Measurements from ENCODE around the gene RTN4IP1.

The RTN4IP1 gene

DNA sequence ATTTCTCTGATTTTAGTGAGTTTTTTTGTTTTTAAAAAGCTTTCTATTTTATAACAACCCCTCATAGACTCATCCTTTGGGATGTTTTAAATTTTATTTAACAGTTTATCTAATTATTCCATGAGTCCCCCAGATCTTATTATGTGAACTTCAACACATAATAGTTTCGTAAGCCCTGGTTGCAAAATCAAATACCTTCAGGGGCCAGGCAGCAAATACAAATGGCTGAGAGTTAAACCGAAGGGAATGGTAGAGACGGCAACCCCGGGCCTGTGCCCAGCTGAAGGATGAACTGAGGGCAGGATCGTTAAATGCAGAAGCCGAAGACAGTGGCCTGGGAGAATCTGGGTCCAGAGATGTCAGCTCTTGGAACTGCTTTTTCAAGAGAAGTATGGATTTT lies 88.4 kb downstream of the RTN4IP1 start:
- H3K4me3 ChIP-seq (ENCODE audit: low read depth, low read length): no peak overlapping the region
- no peak for DNase-seq (ENCODE audit: low read depth)
- TF ChIP-seq, protein P1, sequence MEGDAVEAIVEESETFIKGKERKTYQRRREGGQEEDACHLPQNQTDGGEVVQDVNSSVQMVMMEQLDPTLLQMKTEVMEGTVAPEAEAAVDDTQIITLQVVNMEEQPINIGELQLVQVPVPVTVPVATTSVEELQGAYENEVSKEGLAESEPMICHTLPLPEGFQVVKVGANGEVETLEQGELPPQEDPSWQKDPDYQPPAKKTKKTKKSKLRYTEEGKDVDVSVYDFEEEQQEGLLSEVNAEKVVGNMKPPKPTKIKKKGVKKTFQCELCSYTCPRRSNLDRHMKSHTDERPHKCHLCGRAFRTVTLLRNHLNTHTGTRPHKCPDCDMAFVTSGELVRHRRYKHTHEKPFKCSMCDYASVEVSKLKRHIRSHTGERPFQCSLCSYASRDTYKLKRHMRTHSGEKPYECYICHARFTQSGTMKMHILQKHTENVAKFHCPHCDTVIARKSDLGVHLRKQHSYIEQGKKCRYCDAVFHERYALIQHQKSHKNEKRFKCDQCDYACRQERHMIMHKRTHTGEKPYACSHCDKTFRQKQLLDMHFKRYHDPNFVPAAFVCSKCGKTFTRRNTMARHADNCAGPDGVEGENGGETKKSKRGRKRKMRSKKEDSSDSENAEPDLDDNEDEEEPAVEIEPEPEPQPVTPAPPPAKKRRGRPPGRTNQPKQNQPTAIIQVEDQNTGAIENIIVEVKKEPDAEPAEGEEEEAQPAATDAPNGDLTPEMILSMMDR (IDR thresholded peaks at IDR 0.05; ENCODE audit: low read depth, low read length, missing control alignments): no peak

DNA sequence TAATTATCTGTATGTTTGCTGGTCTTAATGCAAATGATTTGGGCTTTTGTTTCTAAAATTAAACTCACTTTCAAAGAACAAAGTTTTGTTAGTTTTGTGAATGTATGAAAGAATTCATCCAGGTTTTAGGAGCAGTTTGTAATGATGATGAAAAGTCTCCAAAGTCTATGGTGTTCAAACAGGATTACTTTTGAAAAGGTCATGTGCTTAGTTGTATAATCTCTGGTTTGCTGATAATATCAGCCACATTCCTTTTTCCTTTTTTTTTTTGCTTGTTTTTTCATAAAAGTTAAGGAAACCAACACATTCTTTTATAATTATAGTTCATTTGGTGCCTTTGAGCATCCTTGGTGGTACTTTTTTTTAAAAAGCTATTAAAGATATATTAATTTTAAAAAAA lies 88.9 kb downstream of the RTN4IP1 start:
- no peak for DNase-seq (ENCODE audit: low read depth)
- TF ChIP-seq, protein P1 (IDR thresholded peaks at IDR 0.05; ENCODE audit: low read depth, low read length, missing control alignments): no peak
- H3K4me3 ChIP-seq (ENCODE audit: low read depth, low read length): no peak overlapping the region

DNA sequence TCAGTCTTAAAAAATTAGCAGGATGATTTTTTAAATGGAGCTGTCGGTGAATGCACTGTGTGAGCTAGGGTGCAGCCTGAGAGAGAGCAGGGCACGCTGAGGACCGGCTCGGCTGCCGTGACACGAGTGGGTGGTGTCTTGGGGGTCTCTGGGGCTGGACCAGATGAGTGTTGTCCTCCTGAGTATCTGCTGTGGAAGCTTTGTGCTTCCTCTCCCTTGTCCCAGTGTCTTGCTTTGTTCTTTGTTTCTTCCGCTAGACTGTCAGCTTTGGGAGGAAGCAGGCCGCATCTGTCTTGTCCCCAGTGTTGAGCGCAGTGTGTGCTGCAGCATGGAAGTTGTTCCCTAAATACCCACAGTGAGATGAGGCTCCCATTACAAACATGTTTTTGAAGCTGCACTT lies 89.4 kb downstream of the RTN4IP1 start:
- no peak for DNase-seq (ENCODE audit: low read depth)
- no peak overlapping the region for H3K4me3 ChIP-seq (ENCODE audit: low read depth, low read length)
- TF ChIP-seq, protein P1 (IDR thresholded peaks at IDR 0.05; ENCODE audit: low read depth, low read length, missing control alignments): no peak

DNA sequence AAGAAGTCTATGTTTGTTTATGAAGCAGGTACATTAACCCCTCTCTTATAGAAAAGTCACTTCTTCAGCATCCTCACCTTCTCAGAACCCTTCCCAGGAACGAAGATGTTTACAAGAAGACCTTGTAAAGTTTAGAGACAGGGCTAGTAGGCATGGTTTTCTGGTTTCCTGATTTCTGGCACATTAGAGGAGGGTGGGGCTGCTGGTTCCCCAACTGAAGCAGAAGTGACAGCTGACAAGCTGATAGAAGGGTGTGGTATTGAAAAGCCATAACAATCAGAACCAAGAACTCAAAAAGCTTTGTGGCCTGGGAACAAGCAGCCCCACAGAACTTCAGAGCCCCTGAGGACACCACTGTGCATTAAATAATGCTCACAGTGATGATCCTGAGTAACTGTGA lies 91.2 kb downstream of the RTN4IP1 start:
- no peak overlapping the region for H3K4me3 ChIP-seq (ENCODE audit: low read depth, low read length)
- no peak for DNase-seq (ENCODE audit: low read depth)
- TF ChIP-seq, protein P1 (IDR thresholded peaks at IDR 0.05; ENCODE audit: low read depth, low read length, missing control alignments): no peak

DNA sequence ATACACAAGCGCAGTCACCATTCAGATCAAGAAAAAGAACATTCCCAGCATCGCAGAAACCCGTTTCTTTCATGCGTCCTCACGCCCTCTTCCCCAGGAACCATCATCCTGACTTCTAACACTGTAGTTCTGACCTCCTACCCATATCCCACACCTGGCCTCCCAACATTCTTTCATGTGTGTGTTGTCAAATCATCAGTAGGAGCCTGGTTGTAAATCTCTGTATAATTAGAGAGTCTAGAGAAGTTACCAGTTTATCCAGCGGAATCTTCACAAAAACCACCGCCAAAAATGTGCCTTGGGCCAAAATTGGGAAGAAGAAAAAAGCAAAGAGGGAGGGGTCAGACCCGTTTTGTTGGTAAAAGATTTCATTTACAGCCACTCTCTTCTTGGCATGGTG lies 91.6 kb downstream of the RTN4IP1 start:
- TF ChIP-seq, protein P1 (IDR thresholded peaks at IDR 0.05; ENCODE audit: low read depth, low read length, missing control alignments): no peak
- H3K4me3 ChIP-seq (ENCODE audit: low read depth, low read length): no peak overlapping the region
- no peak for DNase-seq (ENCODE audit: low read depth)

DNA sequence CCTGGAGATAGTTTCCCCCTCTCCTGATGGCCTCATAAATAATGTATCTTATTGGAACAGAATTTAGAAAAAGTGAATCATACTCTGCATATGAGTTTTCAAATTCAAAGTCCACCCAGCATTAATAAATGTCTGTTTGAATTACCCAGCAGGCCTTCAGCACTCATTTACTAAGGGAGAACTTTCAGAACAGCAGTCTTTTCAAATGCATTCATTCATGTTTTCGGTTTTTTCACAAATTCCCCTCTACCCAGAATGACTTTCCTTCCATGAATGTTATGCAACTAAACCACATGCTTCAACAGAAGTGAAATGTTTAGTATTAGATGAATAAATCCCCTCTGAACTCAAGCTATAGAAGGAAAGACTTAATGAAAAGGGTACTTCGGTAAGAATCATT lies 92.4 kb downstream of the RTN4IP1 start:
- TF ChIP-seq, protein P1 (IDR thresholded peaks at IDR 0.05; ENCODE audit: low read depth, low read length, missing control alignments): no peak
- no peak overlapping the region for H3K4me3 ChIP-seq (ENCODE audit: low read depth, low read length)
- no peak for DNase-seq (ENCODE audit: low read depth)

DNA sequence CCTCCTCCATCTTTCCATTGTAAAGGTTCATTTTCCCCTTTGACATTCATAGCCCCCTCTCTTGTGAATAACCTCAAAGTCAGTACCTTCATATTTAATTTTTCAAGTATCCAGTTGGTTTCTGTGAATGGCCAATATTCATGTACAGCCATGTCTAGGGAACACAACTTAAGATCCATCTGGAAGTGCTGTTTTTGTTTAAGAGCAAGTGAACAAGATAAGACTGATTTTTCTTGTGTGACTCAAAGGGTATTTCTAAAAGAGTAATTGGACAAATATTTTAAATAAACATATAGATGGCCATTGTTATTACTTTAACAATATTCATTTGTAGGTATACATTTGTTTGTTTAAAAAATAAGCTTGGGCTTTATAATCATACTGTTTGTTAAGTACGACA lies 92.9 kb downstream of the RTN4IP1 start:
- no peak overlapping the region for H3K4me3 ChIP-seq (ENCODE audit: low read depth, low read length)
- TF ChIP-seq, protein P1 (IDR thresholded peaks at IDR 0.05; ENCODE audit: low read depth, low read length, missing control alignments): no peak
- no peak for DNase-seq (ENCODE audit: low read depth)

All from GM12864 (cell line).